HCT116 (cell line): ENCODE data around the gene RELCH. TPM values are rescaled to one million over a fixed set of nuclear protein-coding genes. Genes with fewer than 3 reads are reported as not detected.
"Not testable (repeated sequence)": the region's sequence is repeated elsewhere in the genome, so short reads cannot be mapped to it uniquely, and the experiment has no call there.

Experiments used
- ATAC-seq: fragments of 200-7000 bp; cut with Tn5 transposase; 2 replicates; pipeline ENCODE4 v1.9.1; 2020; ENCODE audit warnings: mild to moderate bottlenecking, moderate library complexity
- BruUV-seq: library from RNA; stranded (reverse); fragments of 400-500 nt; replicated peaks from 2 replicates; lab custom pipeline; 2021; lab: Mats Ljungman, UMichigan
- CTCF ChIA-PET: fragments of 300-600 bp; sonication (Branson Sonifier 250); formaldehyde crosslinking; loops from one replicate; lab custom pipeline; 2021; ENCODE audit warnings: antibody characterized with exemption; lab: Charles Lee
- POLR2A ChIA-PET: fragments of 300-600, 350-600 bp; sonication (Branson Sonifier 250); formaldehyde crosslinking; loops from one replicate; lab custom pipeline; 2021; ENCODE audit warnings: antibody characterized with exemption; lab: Charles Lee
- RAD21 ChIA-PET, 2 experiments: fragments of 300-600 bp; sonication (Branson Sonifier 250); formaldehyde crosslinking; loops; one replicate each; lab custom pipeline; 2023; ENCODE audit warnings: low total read pairs in 2 of 2; ENCODE audit not compliant: uncharacterized antibody in 2 of 2, unreplicated experiment in 2 of 2, low non-redundant PET in 1 of 2; lab: Charles Lee
- DNase-seq: peaks from one replicate; pipeline ENCODE4 v3.0.0-alpha.2; 2010; ENCODE audit warnings: low read depth, low spot score
- H2AFZ ChIP-seq: fragments of 200-600 bp; shearing (Covaris generic), sonication (generic); 2 replicates; pipeline ENCODE4 v1.6.1; 2017; ENCODE audit warnings: low read depth, mixed run types, mixed read lengths, antibody characterized with exemption, low read length; ENCODE audit not compliant: poor library complexity, severe bottlenecking
- H3K27ac ChIP-seq: 2 replicates; pipeline ENCODE4 v1.5.1; 2012; ENCODE audit warnings: low read depth, low read length
- H3K27me3 ChIP-seq: fragments of 200-600 bp; sonication (generic); 2 replicates; pipeline ENCODE4 v1.6.1; 2016; ENCODE audit warnings: mixed run types, low read length, mixed read lengths; ENCODE audit not compliant: insufficient read depth
- H3K36me3 ChIP-seq, 2 experiments: fragments of 200-500 bp in 1 of 2; fragments of 200-600 bp in 1 of 2; sonication (Bioruptor generic) in 1 of 2; sonication (generic) in 1 of 2; 2 replicates each; pipeline versions ENCODE4 v1.5.1 to v1.6.1; 2014 to 2016; ENCODE audit warnings: low read length in 2 of 2, inconsistent platforms in 1 of 2, mixed read lengths in 1 of 2, mixed run types in 1 of 2; ENCODE audit not compliant: insufficient read depth in 2 of 2, control insufficient read depth in 1 of 2
- H3K4me1 ChIP-seq, 2 experiments: fragments of 200-600 bp in 1 of 2; sonication (generic) in 1 of 2; 2 replicates each; pipeline versions ENCODE4 v1.5.1 to v1.6.1; 2012 to 2017; ENCODE audit warnings: low read length in 2 of 2, inconsistent platforms in 1 of 2, mild to moderate bottlenecking in 1 of 2, mixed read lengths in 1 of 2, mixed run types in 1 of 2, moderate library complexity in 1 of 2; ENCODE audit not compliant: insufficient read depth in 2 of 2, control insufficient read depth in 1 of 2
- H3K4me2 ChIP-seq: fragments of 200-600 bp; sonication (generic); 2 replicates; pipeline ENCODE4 v1.6.1; 2017; ENCODE audit warnings: mixed run types, low read length, mixed read lengths
- H3K4me3 ChIP-seq, 2 experiments: fragments of 200-600 bp in 1 of 2; sonication (generic) in 1 of 2; replicated peaks in 1 of 2; 2 replicates each; pipeline ENCODE4 v1.5.1; 2011 to 2016; ENCODE audit warnings: low read length in 2 of 2, control low read depth in 1 of 2, low read depth in 1 of 2, mild to moderate bottlenecking in 1 of 2, mixed read lengths in 1 of 2, mixed run types in 1 of 2
- H3K79me2 ChIP-seq: fragments of 200-600 bp; sonication (generic); 2 replicates; pipeline ENCODE4 v1.6.1; 2017; ENCODE audit warnings: mild to moderate bottlenecking, mixed run types, low read length, moderate library complexity, mixed read lengths; ENCODE audit not compliant: insufficient read depth
- H3K9ac ChIP-seq: fragments of 200-600 bp; sonication (generic); 2 replicates; pipeline ENCODE4 v1.6.1; 2016; ENCODE audit warnings: low read length, mixed read lengths
- H3K9me2 ChIP-seq: fragments of 200-600 bp; sonication (generic), shearing (Covaris generic); 2 replicates; pipeline ENCODE4 v1.6.1; 2017; ENCODE audit warnings: mixed run types, mild to moderate bottlenecking, moderate library complexity; ENCODE audit not compliant: insufficient read depth
- H3K9me3 ChIP-seq, 2 experiments: fragments of 200-500 bp in 1 of 2; fragments of 200-600 bp in 1 of 2; sonication (Bioruptor generic) in 1 of 2; sonication (generic) in 1 of 2; 2 replicates each; pipeline ENCODE4 v1.6.1; 2014 to 2017; ENCODE audit warnings: low read length in 2 of 2, mixed read lengths in 2 of 2, inconsistent platforms in 1 of 2, low read depth in 1 of 2, mild to moderate bottlenecking in 1 of 2, mixed run types in 1 of 2, moderate library complexity in 1 of 2; ENCODE audit not compliant: control insufficient read depth in 1 of 2, insufficient read depth in 1 of 2
- H4K20me1 ChIP-seq: fragments of 200-600 bp; sonication (generic), shearing (Covaris generic); 2 replicates; pipeline ENCODE4 v1.6.1; 2017; ENCODE audit warnings: mixed run types, mild to moderate bottlenecking, moderate library complexity; ENCODE audit not compliant: insufficient read depth
- CTCF ChIP-seq, 3 experiments: fragments of 200-600 bp in 1 of 3; sonication (generic) in 1 of 3; IDR thresholded peaks in 2 of 3; conservative IDR thresholded peaks in 1 of 3; 2 replicates each; pipeline ENCODE4 v1.5.1; 2012 to 2017; ENCODE audit warnings: low read depth in 2 of 3, low read length in 2 of 3, antibody characterized with exemption in 1 of 3, borderline replicate concordance in 1 of 3, control low read depth in 1 of 3, mild to moderate bottlenecking in 1 of 3, mixed read lengths in 1 of 3, mixed run types in 1 of 3, moderate library complexity in 1 of 3; ENCODE audit not compliant: insufficient read depth in 1 of 3
- ELF1 ChIP-seq: IDR thresholded peaks from 2 replicates; pipeline ENCODE4 v1.6.1; 2012; ENCODE audit warnings: low read depth, borderline replicate concordance
- EZH2phosphoT487 ChIP-seq: fragments of 200-600 bp; IDR thresholded peaks from 2 replicates; pipeline ENCODE4 v1.6.1; 2018; ENCODE audit warnings: antibody characterized with exemption, borderline replicate concordance
- MAX ChIP-seq: IDR thresholded peaks from 2 replicates; pipeline ENCODE4 v1.6.1; 2012
- POLR2A ChIP-seq: IDR thresholded peaks from 2 replicates; pipeline ENCODE4 v1.7.0; 2011; ENCODE audit warnings: borderline replicate concordance; ENCODE audit not compliant: insufficient read depth, insufficient read length; ENCODE audit errors: extremely low read depth
- RAD21 ChIP-seq: IDR thresholded peaks from 2 replicates; pipeline ENCODE4 v1.6.1; 2012; ENCODE audit warnings: low read depth, mild to moderate bottlenecking
- REST ChIP-seq: IDR thresholded peaks from 2 replicates; pipeline ENCODE4 v1.6.1; 2012; ENCODE audit warnings: low read depth
- SIN3A ChIP-seq: IDR thresholded peaks from 2 replicates; pipeline ENCODE4 v1.6.1; 2012; ENCODE audit warnings: low read depth
- SP1 ChIP-seq: IDR thresholded peaks from 2 replicates; pipeline ENCODE4 v1.6.1; 2012; ENCODE audit warnings: low read depth
- SRF ChIP-seq: IDR thresholded peaks from 2 replicates; pipeline ENCODE4 v1.6.1; 2012; ENCODE audit warnings: low read depth
- ZBTB33 ChIP-seq: IDR thresholded peaks from 2 replicates; pipeline ENCODE4 v1.6.1; 2011; ENCODE audit warnings: mild to moderate bottlenecking, low read length, moderate library complexity; ENCODE audit not compliant: insufficient replicate concordance; ENCODE audit errors: extremely low read depth
- ZFX ChIP-seq: fragments of 450-650 bp; IDR thresholded peaks from 2 replicates; pipeline ENCODE4 v1.6.1; 2017
- ZNF274 ChIP-seq: fragments of 200-500 bp; sonication (Bioruptor generic); IDR thresholded peaks from 2 replicates; pipeline ENCODE4 v1.6.1; 2014; ENCODE audit warnings: mild to moderate bottlenecking, low read depth, low read length, inconsistent platforms
- intact Hi-C: fragments of 100-400 bp; cut with micrococcal nuclease; formaldehyde crosslinking; loops from 2 replicates; pipeline ENCODE4 v1.10.0; 2022
- total RNA-seq: library from RNA; stranded (reverse); gene quantifications from one replicate; pipeline ENCODE4 v1.2.1, GENCODE V29; 2021; ENCODE audit not compliant: unreplicated experiment

Gene RELCH
- total RNA-seq, 1 experiment from 2014 or later: 17.4 TPM

- intact Hi-C loops: no loop called here
- BruUV-seq: no TSS peak
- H3K9me3 ChIP-seq: 0 out of 4 replicates have a peak, but pooled peaks cover 0 to 5% of the 10 kb centered on the region in 2 experiments
- H4K20me1 ChIP-seq: no peaks in the 10 kb centered on the region
- no peak overlapping the region for H3K4me3 ChIP-seq
- H2AFZ ChIP-seq: no peak overlapping the region
- ChIA-PET RAD21 (no interaction called here), POLR2A (no interaction called here), CTCF (no interaction called here)
- ATAC-seq (no peak), DNase-seq (no peak)
- H3K4me1 ChIP-seq: no peaks in the 10 kb centered on the region
- no peak overlapping the region for H3K9ac ChIP-seq
- TF ChIP-seq CTCF (IDR thresholded peaks at IDR 0.05 in 2 of 3, conservative IDR thresholded peaks at IDR 0.05 in 1 of 3; ENCODE audit: borderline replicate concordance in 1 of 3, insufficient read depth in 1 of 3, low read depth in 2 of 3, low read length in 2 of 3) (no peak), SRF (no peak), SP1 (no peak), EZH2phosphoT487 (no peak), RAD21 (no peak), POLR2A (no peak), ZNF274 (no peak), ZBTB33 (no peak), REST (no peak), ZFX (no peak), MAX (no peak), ELF1 (no peak), SIN3A (no peak)
- H3K9me2 ChIP-seq: no peaks in the 10 kb centered on the region
- no peaks in the 10 kb centered on the region for H3K36me3 ChIP-seq
- no peaks in the 10 kb centered on the region for H3K79me2 ChIP-seq
- no peaks in the 10 kb centered on the region for H3K27me3 ChIP-seq
- H3K27ac ChIP-seq: no peak overlapping the region
- no peak overlapping the region for H3K4me2 ChIP-seq
Observed at GRCh38 chr18:62165583-62165982, 21.5 kb upstream of the RELCH start.

GRCh38 chr18:62166524-62166923 lies 20.5 kb upstream of the RELCH start:
- H3K4me2 ChIP-seq, ATAC-seq, H4K20me1 ChIP-seq, BruUV-seq, H3K9me3 ChIP-seq, H3K4me3 ChIP-seq, H3K79me2 ChIP-seq, RAD21 ChIA-PET, DNase-seq, intact Hi-C loops, H2AFZ ChIP-seq, H3K4me1 ChIP-seq, CTCF ChIA-PET, H3K27ac ChIP-seq, H3K27me3 ChIP-seq, POLR2A ChIA-PET, H3K9ac ChIP-seq, H3K9me2 ChIP-seq, H3K36me3 ChIP-seq: not testable (repeated sequence)
